Ectodermal cell (in vitro differentiated cells): Measurements from ENCODE around the gene XYLT2.

Experiments
- H3K27ac ChIP-seq: 2 replicates; pipeline ENCODE4 v1.7.0; 2013; ENCODE audit warnings: mild to moderate bottlenecking, low read depth, low read length; ENCODE audit not compliant: insufficient read depth, poor library complexity, severe bottlenecking
- H3K27me3 ChIP-seq: 2 replicates; pipeline ENCODE4 v1.7.0; 2013; ENCODE audit warnings: mild to moderate bottlenecking, low read length; ENCODE audit not compliant: insufficient read depth, control insufficient read depth, poor library complexity, severe bottlenecking
- H3K36me3 ChIP-seq: one replicate; pipeline ENCODE4 v1.7.0; 2013; ENCODE audit warnings: low read length; ENCODE audit not compliant: control insufficient read depth, insufficient read depth
- H3K4me1 ChIP-seq: one replicate; pipeline ENCODE4 v1.7.0; 2013; ENCODE audit warnings: low read length; ENCODE audit not compliant: control insufficient read depth, insufficient read depth
- H3K4me3 ChIP-seq: 2 replicates; pipeline ENCODE4 v1.7.0; 2013; ENCODE audit warnings: low read depth, low read length, control low read depth; ENCODE audit not compliant: insufficient read depth
- H3K9me3 ChIP-seq: 2 replicates; pipeline ENCODE4 v1.7.0; 2013; ENCODE audit warnings: mild to moderate bottlenecking, low read length, moderate library complexity; ENCODE audit not compliant: control insufficient read depth
- WGBS, 2 experiments: methylation state at CpG; one replicate each; pipeline ENCODE4 v1.1.7; 2013; ENCODE audit warnings: missing lambda C conversion rate in 2 of 2; 5-methylcytosine and 5-hydroxymethylcytosine counted together

XYLT2 gene

DNA sequence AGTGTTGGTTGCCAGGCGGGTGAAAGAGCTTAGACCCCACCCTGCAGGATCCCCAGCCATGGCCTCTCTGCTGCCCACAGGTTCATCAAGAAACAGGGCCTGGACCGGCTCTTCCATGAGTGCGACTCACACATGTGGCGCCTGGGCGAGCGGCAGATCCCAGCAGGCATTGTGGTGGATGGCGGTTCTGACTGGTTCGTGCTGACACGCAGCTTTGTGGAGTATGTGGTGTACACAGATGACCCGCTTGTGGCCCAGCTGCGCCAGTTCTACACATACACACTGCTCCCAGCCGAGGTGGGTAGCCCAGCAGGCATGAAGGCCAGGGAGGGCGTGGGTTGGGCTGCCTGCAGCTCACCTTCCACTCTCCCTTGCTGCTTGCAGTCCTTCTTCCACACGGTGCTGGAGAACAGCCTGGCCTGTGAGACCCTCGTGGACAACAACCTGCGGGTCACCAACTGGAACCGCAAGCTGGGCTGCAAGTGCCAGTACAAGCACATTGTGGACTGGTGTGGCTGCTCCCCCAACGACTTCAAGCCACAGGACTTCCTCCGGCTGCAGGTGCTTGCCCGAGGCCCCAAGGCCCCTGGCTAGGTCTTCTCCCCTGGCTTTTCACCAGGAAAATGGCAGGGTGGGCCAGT, 9.9 kb downstream of the XYLT2 start:
- H3K4me3 ChIP-seq: no peak overlapping the region
- H3K4me1 ChIP-seq: no peaks in the 10 kb centered on the region
- H3K27me3 ChIP-seq: no peaks in the 10 kb centered on the region
- H3K36me3 ChIP-seq: peaks cover 39% of the 10 kb centered on the region
- H3K27ac ChIP-seq: no peak overlapping the region
- 94 to 97% methylated on average over 20 of the region's 20 CpGs for whole genome bisulfite sequencing, 2 experiments
- no peaks in the 10 kb centered on the region for H3K9me3 ChIP-seq

DNA sequence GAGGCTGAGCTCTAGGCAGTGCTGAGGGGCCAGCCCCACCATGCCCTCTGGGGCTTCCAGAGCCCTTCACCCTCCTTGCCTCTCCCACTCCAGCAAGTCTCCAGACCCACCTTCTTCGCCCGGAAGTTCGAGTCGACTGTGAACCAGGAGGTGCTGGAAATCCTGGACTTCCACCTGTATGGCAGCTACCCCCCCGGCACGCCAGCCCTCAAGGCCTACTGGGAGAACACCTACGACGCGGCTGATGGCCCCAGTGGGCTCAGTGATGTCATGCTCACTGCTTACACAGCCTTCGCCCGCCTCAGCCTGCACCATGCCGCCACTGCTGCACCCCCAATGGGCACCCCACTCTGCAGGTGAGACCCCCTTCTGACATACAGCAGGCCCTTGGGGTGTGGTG, 10.5 kb downstream of the XYLT2 start:
- no peaks in the 10 kb centered on the region for H3K4me1 ChIP-seq
- H3K36me3 ChIP-seq: peaks cover 39% of the 10 kb centered on the region
- no peak overlapping the region for H3K4me3 ChIP-seq
- no peak overlapping the region for H3K27ac ChIP-seq
- 96 to 97% methylated on average over 12 of the region's 12 CpGs for WGBS, 2 experiments
- H3K9me3 ChIP-seq: no peaks in the 10 kb centered on the region
- no peaks in the 10 kb centered on the region for H3K27me3 ChIP-seq

DNA sequence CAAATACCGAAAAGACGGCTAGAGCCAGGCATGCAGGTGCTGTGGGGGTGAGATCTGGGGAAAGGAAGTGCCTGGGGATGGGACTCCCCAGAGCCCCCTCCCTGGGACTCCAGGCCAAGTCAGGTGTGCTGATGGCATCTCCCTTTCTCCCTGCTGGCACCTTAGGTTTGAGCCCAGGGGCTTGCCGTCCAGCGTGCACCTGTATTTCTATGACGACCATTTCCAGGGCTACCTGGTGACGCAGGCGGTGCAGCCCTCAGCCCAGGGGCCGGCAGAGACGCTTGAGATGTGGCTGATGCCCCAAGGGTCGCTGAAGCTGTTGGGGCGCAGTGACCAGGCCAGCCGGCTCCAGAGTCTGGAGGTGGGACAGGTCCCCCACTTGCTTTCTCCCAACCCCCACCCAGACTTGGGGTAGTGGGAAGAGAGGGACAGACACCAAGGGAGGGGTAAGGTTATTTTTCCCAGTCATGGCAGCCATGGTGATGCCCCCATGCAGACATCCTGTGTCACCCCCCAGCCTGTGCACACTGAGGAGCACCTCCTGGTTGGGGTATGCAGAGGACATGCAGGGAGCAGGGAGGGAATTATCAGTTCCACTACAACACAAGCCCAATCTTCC, 11.1 kb downstream of the XYLT2 start:
- no peaks in the 10 kb centered on the region for H3K27me3 ChIP-seq
- H3K4me3 ChIP-seq: no peak overlapping the region
- H3K27ac ChIP-seq: no peak overlapping the region
- H3K9me3 ChIP-seq: no peaks in the 10 kb centered on the region
- WGBS, 2 experiments: 96 to 97% methylated on average over 12 of the region's 12 CpGs
- H3K36me3 ChIP-seq: peaks cover 39% of the 10 kb centered on the region
- peaks cover 1% of the 10 kb centered on the region for H3K4me1 ChIP-seq

DNA sequence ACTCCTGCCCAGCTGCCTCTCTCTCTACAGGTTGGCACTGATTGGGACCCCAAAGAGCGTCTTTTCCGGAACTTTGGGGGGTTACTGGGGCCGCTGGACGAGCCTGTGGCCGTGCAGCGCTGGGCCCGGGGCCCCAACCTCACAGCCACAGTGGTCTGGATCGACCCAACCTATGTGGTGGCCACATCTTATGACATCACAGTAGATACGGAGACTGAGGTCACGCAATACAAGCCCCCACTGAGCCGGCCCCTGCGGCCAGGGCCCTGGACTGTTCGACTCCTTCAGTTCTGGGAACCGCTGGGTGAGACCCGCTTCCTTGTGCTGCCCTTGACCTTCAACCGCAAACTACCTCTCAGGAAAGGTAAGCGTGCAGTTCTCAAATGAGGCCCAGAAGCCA, 12.3 kb downstream of the XYLT2 start:
- Histone ChIP-seq H3K27ac (no peak overlapping the region), H3K36me3 (peaks cover 39% of the 10 kb centered on the region), H3K9me3 (no peaks in the 10 kb centered on the region), H3K4me1 (peaks cover 9% of the 10 kb centered on the region), H3K4me3 (no peak overlapping the region), H3K27me3 (no peaks in the 10 kb centered on the region)
- 95% methylated on average over 17 of the region's 17 CpGs for WGBS, 2 experiments

DNA sequence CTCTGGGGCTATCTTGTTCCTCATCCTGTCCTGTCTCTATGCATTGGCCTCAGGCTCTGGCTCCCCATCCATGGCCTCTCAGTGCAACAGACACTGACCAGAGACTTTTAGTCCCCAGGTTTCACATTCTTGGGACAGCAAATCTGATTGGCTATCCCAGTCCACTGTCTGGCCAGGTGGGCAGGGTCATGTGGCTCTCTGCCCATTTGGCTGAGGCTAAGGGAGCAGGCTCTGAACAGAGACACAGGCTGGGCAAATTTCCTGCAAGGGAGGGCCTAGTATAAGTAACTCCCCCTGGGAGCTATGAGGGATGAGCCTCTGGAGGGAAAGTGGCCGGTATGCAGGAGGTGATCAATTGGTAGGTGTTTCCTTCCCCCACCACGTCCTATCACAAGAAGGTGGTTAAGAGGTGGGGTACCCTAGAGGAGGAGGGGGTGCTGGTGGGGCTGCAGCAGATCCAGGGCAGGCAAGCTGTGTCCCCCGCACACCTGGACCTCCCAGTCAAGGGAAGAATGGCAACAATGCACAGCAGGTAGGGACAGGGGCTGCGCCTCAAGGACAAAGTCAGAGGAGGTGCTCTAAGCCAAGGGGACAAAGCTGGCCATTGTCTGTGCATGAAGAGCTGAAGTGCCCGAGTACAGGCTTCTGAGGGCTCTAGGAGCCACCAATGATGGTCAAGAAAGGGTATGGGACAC, 13.2 kb downstream of the XYLT2 start:
- Histone ChIP-seq H3K36me3 (peaks cover 36% of the 10 kb centered on the region), H3K27me3 (no peaks in the 10 kb centered on the region), H3K4me1 (peaks cover 19% of the 10 kb centered on the region), H3K27ac (no peak overlapping the region), H3K4me3 (no peak overlapping the region), H3K9me3 (no peaks in the 10 kb centered on the region)
- 92% methylated on average over 5 of the region's 5 CpGs for WGBS, 2 experiments

DNA sequence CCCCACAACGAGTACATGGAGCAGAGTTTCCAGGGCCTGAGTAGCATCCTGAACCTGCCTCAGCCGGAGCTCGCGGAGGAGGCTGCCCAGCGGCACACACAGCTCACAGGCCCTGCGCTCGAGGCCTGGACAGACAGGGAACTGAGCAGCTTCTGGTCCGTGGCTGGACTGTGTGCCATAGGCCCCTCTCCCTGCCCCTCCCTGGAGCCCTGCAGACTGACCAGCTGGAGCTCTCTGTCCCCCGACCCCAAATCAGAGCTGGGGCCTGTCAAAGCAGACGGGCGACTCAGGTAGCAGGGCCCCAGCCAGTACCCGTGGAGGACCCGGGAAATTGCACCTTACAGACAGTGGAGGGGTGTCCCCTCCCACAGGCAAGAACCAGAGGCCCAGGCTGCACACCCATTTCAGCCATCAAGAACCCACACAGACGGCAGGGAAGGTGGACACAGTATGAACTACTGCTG, 14.1 kb downstream of the XYLT2 start:
- 94 to 95% methylated on average over 14 of the region's 14 CpGs for WGBS, 2 experiments
- peaks cover 36% of the 10 kb centered on the region for H3K36me3 ChIP-seq
- H3K4me3 ChIP-seq: no peak overlapping the region
- H3K4me1 ChIP-seq: peaks cover 27% of the 10 kb centered on the region
- H3K27me3 ChIP-seq: no peaks in the 10 kb centered on the region
- H3K27ac ChIP-seq: no peak overlapping the region
- no peaks in the 10 kb centered on the region for H3K9me3 ChIP-seq

DNA sequence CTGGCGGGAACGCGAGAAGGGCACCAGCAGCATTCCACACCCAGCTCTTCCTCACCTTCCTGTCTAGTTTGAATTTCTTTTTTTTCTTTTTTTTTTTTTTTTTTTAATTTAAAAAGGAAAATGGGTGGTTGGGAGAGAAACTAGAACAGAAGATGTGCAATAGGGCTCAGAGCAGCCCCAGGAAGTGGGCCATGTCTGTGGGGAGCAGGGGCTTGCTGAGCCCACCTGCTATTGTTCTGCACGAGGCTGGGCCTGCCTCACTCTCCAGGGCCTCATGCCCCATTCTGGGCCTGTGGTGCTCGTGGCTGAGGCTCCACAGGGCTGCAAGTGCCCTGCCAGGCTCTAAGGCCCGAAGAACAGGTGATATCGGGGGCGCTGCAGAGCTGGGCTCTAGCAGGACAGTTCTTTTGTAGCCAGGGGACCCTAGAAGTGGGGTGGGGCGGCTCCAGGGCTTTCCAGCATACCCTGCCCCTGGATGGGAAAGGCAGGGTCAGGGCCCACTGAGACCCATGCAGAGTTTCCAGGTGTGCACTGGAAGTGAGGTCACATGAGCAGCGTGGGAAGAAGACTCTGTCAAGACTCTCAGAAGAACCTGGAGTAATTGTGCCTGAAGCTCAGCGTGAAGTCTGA, 14.7 kb downstream of the XYLT2 start:
- no peaks in the 10 kb centered on the region for H3K9me3 ChIP-seq
- 88 to 90% methylated on average over 11 of the region's 11 CpGs for WGBS, 2 experiments
- H3K27ac ChIP-seq: no peak overlapping the region
- no peaks in the 10 kb centered on the region for H3K27me3 ChIP-seq
- peaks cover 32% of the 10 kb centered on the region for H3K36me3 ChIP-seq
- peaks cover 29% of the 10 kb centered on the region for H3K4me1 ChIP-seq
- no peak overlapping the region for H3K4me3 ChIP-seq

DNA sequence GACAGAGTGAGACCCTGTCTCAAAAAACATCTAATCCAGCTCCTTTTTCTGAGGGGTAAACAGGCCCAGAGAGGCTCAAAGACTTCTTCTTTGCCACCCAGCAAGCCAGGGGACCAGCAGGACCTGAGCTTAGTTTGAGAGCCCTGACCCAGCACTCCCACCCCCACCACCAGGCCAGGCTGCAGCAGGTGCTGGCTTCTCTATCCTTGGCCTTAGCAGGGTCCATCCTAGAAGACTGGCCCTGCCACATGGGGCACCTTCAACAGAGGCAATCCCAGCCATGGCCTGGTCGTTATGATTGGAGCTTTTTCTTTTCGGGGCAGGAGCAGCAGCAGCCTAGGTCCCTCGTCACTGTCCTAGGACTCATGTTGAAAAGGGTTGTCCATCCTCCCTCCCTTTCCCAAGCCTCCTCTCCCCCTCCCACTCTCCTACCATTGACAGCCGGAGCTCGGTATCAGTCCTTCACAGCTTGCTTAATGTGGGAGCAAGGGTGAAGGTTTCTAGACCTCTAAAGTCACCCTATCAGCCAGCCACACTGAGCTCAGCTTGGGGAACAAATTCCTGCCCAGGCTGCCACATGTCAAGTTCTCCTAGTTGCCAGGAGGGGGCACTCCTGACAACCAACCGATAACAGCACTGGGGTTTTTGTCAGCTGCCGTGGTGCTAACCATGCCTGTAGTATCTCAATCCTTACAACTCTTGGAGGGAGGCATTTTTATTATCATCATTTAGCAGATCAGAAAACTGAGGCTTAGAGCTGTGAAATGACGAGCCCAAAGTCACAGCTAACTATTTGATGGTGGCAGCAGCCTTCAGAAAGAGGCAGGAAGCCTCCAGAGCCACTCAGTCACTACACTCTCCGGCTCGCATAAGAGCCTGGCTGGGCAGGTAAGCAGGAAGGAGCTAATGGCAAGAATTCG, 15.9 kb downstream of the XYLT2 start:
- WGBS, 2 experiments: 42 to 44% methylated on average over 11 of the region's 11 CpGs
- Histone ChIP-seq H3K27me3 (no peaks in the 10 kb centered on the region), H3K4me3 (no peak overlapping the region), H3K27ac (no peak overlapping the region), H3K36me3 (peaks cover 23% of the 10 kb centered on the region), H3K9me3 (no peaks in the 10 kb centered on the region), H3K4me1 (peaks cover 29% of the 10 kb centered on the region)

DNA sequence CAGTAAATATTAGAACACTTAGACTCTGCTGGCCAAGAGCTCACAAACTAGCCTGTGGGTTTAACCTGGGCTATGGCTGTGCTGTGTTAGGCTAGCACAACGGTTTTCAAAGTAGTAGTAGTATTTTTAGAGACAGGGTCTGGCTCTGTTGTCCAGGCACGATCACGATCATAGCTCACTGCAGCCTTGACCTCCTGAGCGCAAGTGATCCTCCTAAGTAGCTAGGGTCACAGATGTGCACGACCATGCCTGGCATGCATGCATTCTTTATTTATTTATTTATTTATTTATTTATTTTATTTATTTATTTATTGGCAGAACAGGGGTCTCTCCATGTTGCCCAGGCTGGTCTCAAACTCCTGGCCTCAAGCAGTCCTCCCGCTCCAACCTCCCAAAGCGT, 16.7 kb downstream of the XYLT2 start:
- Histone ChIP-seq H3K4me1 (peaks cover 29% of the 10 kb centered on the region), H3K4me3 (no peak overlapping the region), H3K36me3 (peaks cover 21% of the 10 kb centered on the region), H3K9me3 (no peaks in the 10 kb centered on the region), H3K27ac (no peak overlapping the region), H3K27me3 (no peaks in the 10 kb centered on the region)
- 90% methylated on average over 6 to 7 of the region's 7 CpGs for WGBS, 2 experiments
